HEK293 (cell line): ENCODE measurements around the gene CLRN1.

Source experiments
- CTCF ChIA-PET: fragments of 350-600 bp; formaldehyde crosslinking; extraction: SDS; loops from one replicate; lab custom pipeline; 2021; ENCODE audit warnings: antibody characterized with exemption; lab: Yijun Ruan, JAX
- POLR2A ChIA-PET: fragments of 300-600 bp; formaldehyde crosslinking; extraction: SDS; loops from one replicate; lab custom pipeline; 2020; ENCODE audit warnings: antibody characterized with exemption, inconsistent platforms; lab: Yijun Ruan, JAX
- H3K27ac ChIP-seq: fragments of 200-500 bp; sonication (Bioruptor generic); 2 replicates; pipeline ENCODE4 v1.5.1; 2014; ENCODE audit warnings: low read depth, low read length, control low read depth, inconsistent platforms; ENCODE audit errors: extremely low read depth
- H3K36me3 ChIP-seq, 2 experiments: fragments of 200-500 bp in 1 of 2; sonication (Bioruptor generic) in 1 of 2; 1 replicate in 1 of 2; 2 replicates in 1 of 2; pipeline ENCODE4 v1.5.1; 2014 to 2017; ENCODE audit warnings: inconsistent platforms in 2 of 2, low read length in 2 of 2; ENCODE audit not compliant: control insufficient read depth in 2 of 2, insufficient read depth in 1 of 2
- H3K4me1 ChIP-seq: fragments of 200-500 bp; sonication (Bioruptor generic); 2 replicates; pipeline ENCODE4 v1.5.1; 2014; ENCODE audit warnings: mild to moderate bottlenecking, low read length, inconsistent platforms; ENCODE audit not compliant: control insufficient read depth, insufficient read depth
- H3K4me3 ChIP-seq: 2 replicates; pipeline ENCODE4 v1.5.1; 2011; ENCODE audit warnings: low read depth, mild to moderate bottlenecking, control low read depth, low read length, moderate library complexity
- H3K9me3 ChIP-seq: fragments of 200-500 bp; sonication (Bioruptor generic); 2 replicates; pipeline ENCODE4 v1.5.1; 2014; ENCODE audit warnings: low read depth, low read length, inconsistent platforms; ENCODE audit not compliant: control insufficient read depth, insufficient read depth
- GFI1B ChIP-seq: fragments of 450-650 bp; formaldehyde crosslinking; IDR thresholded peaks from 2 replicates; pipeline ENCODE4 v1.5.1; 2016; ENCODE audit warnings: missing biosample characterization, missing genetic modification characterization
- GLI4 ChIP-seq: fragments of 450-650 bp; formaldehyde crosslinking; IDR thresholded peaks from 2 replicates; pipeline ENCODE4 v1.5.1; 2016; ENCODE audit warnings: missing biosample characterization, missing genetic modification characterization
- KLF9 ChIP-seq: fragments of 450-650 bp; formaldehyde crosslinking; IDR thresholded peaks from 2 replicates; pipeline ENCODE4 v1.5.1; 2016; ENCODE audit warnings: missing biosample characterization, missing genetic modification characterization, low read depth
- MEIS1 ChIP-seq: sonication (generic); formaldehyde crosslinking; IDR thresholded peaks from 2 replicates; pipeline ENCODE4 v1.8.1; 2022; ENCODE audit warnings: missing genetic modification reagents, mild to moderate bottlenecking, borderline replicate concordance
- OSR2 ChIP-seq: fragments of 450-650 bp; formaldehyde crosslinking; IDR thresholded peaks from 2 replicates; pipeline ENCODE4 v1.5.1; 2016; ENCODE audit warnings: missing biosample characterization, missing genetic modification characterization
- SETDB1 ChIP-seq: IDR thresholded peaks from one replicate; pipeline ENCODE4 v1.6.1; 2017; ENCODE audit warnings: mild to moderate bottlenecking, low read length, moderate library complexity, mixed read lengths; ENCODE audit not compliant: insufficient read length
- ZNF175 ChIP-seq: fragments of 450-650 bp; formaldehyde crosslinking; IDR thresholded peaks from 2 replicates; pipeline ENCODE4 v1.5.1; 2016; ENCODE audit warnings: missing biosample characterization, missing genetic modification characterization
- ZNF350 ChIP-seq: fragments of 450-650 bp; formaldehyde crosslinking; IDR thresholded peaks from 2 replicates; pipeline ENCODE4 v1.5.0; 2017; ENCODE audit warnings: missing biosample characterization, mild to moderate bottlenecking, missing genetic modification characterization
- ZNF416 ChIP-seq: fragments of 450-650 bp; formaldehyde crosslinking; IDR thresholded peaks from 2 replicates; pipeline ENCODE4 v1.5.1; 2016; ENCODE audit warnings: missing biosample characterization, missing genetic modification characterization
- ZNF621 ChIP-seq: fragments of 450-650 bp; formaldehyde crosslinking; IDR thresholded peaks from 2 replicates; pipeline ENCODE4 v1.5.1; 2017; ENCODE audit warnings: missing biosample characterization, missing genetic modification characterization
- ZNF623 ChIP-seq: fragments of 450-650 bp; formaldehyde crosslinking; IDR thresholded peaks from 2 replicates; pipeline ENCODE4 v1.5.1; 2016; ENCODE audit warnings: missing biosample characterization, missing genetic modification characterization
- ZNF654 ChIP-seq: fragments of 450-650 bp; formaldehyde crosslinking; IDR thresholded peaks from 2 replicates; pipeline ENCODE4 v1.5.1; 2016; ENCODE audit warnings: low read depth, missing biosample characterization, missing genetic modification characterization
- ZNF785 ChIP-seq: fragments of 450-650 bp; formaldehyde crosslinking; IDR thresholded peaks from 2 replicates; pipeline ENCODE4 v1.5.1; 2016; ENCODE audit warnings: missing biosample characterization, missing genetic modification characterization
- TF ChIP-seq, protein P1 (sequence below): fragments of 450-650 bp; formaldehyde crosslinking; IDR thresholded peaks from 2 replicates; pipeline ENCODE4 v1.5.1; 2017; ENCODE audit warnings: missing biosample characterization, missing genetic modification characterization
- TF ChIP-seq, protein P2 (sequence below): fragments of 450-650 bp; formaldehyde crosslinking; optimal IDR thresholded peaks from 2 replicates; pipeline ENCODE3; 2016; ENCODE audit warnings: missing biosample characterization, mild to moderate bottlenecking, missing genetic modification characterization
- TF ChIP-seq, protein P3 (sequence below): fragments of 450-650 bp; formaldehyde crosslinking; IDR thresholded peaks from 2 replicates; pipeline ENCODE4 v1.5.1; 2016; ENCODE audit warnings: missing biosample characterization, missing genetic modification characterization
- TF ChIP-seq, protein P4 (sequence below): fragments of 450-650 bp; formaldehyde crosslinking; IDR thresholded peaks from 2 replicates; pipeline ENCODE4 v1.5.1; 2016; ENCODE audit warnings: missing biosample characterization, missing genetic modification characterization

CLRN1 gene

DNA sequence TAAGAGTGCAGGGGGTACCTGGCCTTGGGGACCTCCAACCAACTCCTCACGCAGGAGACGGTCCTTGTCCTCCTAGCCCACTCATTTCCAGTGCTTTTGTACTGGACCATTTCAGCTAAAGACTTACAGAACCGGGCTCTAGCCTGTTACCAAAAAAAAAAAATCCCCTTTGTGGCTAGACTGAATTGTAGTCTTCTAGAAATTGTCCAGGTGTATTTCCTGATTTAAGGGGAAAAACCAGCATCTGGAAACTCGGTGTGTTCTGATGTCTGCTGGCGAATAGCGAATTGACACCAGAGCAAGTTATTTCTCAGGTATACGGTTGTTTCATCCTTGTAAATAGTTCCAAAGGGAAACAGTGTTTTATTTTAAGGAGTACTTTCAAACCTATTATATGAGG is 46.2 kb downstream of the CLRN1 start:
- Histone ChIP-seq H3K9me3 (no peaks in the 10 kb centered on the region), H3K4me1 (no peaks in the 10 kb centered on the region), H3K27ac (no peak overlapping the region), H3K36me3 (no peaks in the 10 kb centered on the region), H3K4me3 (no peak overlapping the region)
- CTCF ChIA-PET, result interaction anchor here (0.6 to 2.2 kb wide), 8 partner anchors 8 to 236 kb away, joined by 3 to 16 read pairs (median 4); partner anchors contain the start of gene MED12L
- TF ChIP-seq ZNF175 (tag by site-specific recombination), result no peak
- POLR2A ChIA-PET, result no interaction called here

DNA sequence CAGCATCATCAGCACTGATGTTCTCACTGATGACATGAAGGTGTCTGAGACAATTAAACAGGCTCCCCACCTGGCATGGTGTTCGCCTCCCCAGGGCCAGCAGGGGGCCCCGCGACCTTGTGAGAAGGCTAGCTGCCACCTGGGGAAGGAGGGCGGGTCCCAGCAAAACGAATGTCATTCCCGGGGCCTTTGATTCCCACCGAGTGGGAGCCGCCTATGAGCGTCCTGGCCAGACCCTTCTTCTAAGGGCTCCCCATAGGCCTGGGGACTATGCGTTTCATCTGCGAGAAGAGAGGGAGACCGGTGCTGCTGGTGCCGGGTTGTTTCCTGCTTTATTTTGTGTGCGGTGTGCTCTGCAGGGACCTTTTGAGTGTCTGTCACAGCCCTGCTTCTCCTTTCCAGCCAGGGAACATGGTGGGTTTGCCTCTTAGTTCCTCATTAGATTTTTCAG is 46.8 kb downstream of the CLRN1 start:
- POLR2A ChIA-PET, result no interaction called here

DNA sequence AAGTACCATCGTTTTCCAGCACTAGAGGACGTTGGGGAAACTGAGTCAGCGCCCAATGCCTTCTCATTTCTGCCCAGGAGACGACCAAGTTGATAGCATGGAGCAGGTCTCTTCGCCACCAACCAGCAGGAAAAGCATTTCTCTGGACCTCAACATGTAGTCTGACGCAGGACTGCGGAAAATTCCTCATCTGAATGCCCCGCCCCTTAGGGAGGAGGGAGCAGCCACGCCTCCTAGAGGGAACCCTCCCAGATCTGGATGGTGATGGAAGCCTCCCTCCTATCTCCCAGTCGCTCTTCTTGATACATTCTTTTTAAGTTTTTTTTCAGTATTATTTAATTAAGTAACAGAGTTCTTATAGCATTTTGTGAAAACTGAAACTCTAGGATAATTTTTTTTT is 49.9 kb downstream of the CLRN1 start:
- Histone ChIP-seq H3K36me3 (no peaks in the 10 kb centered on the region), H3K4me1 (no peaks in the 10 kb centered on the region), H3K4me3 (no peak overlapping the region), H3K27ac (no peak overlapping the region), H3K9me3 (no peaks in the 10 kb centered on the region)
- ChIA-PET POLR2A (no interaction called here), CTCF (no interaction called here)
- TF ChIP-seq ZNF621 (tag by site-specific recombination), result no peak
- no peak for TF ChIP-seq OSR2 (tag by site-specific recombination)
- TF ChIP-seq SETDB1, result no peak
- TF ChIP-seq, protein P1, sequence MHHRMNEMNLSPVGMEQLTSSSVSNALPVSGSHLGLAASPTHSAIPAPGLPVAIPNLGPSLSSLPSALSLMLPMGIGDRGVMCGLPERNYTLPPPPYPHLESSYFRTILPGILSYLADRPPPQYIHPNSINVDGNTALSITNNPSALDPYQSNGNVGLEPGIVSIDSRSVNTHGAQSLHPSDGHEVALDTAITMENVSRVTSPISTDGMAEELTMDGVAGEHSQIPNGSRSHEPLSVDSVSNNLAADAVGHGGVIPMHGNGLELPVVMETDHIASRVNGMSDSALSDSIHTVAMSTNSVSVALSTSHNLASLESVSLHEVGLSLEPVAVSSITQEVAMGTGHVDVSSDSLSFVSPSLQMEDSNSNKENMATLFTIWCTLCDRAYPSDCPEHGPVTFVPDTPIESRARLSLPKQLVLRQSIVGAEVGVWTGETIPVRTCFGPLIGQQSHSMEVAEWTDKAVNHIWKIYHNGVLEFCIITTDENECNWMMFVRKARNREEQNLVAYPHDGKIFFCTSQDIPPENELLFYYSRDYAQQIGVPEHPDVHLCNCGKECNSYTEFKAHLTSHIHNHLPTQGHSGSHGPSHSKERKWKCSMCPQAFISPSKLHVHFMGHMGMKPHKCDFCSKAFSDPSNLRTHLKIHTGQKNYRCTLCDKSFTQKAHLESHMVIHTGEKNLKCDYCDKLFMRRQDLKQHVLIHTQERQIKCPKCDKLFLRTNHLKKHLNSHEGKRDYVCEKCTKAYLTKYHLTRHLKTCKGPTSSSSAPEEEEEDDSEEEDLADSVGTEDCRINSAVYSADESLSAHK (tag by site-specific recombination), result no peak
- TF ChIP-seq, protein P2, sequence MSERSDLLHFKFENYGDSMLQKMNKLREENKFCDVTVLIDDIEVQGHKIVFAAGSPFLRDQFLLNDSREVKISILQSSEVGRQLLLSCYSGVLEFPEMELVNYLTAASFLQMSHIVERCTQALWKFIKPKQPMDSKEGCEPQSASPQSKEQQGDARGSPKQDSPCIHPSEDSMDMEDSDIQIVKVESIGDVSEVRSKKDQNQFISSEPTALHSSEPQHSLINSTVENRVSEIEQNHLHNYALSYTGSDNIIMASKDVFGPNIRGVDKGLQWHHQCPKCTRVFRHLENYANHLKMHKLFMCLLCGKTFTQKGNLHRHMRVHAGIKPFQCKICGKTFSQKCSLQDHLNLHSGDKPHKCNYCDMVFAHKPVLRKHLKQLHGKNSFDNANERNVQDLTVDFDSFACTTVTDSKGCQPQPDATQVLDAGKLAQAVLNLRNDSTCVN (tag by site-specific recombination), result no peak
- TF ChIP-seq MEIS1 (CRISPR knock-in tag), result no peak
- TF ChIP-seq GFI1B, result no peak

More for the DNA sequence above, 46.8 kb downstream of the CLRN1 start:
- H3K4me3 ChIP-seq, result no peak overlapping the region
- no peaks in the 10 kb centered on the region for H3K4me1 ChIP-seq
- no peak overlapping the region for H3K27ac ChIP-seq
- no peaks in the 10 kb centered on the region for H3K9me3 ChIP-seq
- TF ChIP-seq GLI4, result no peak
- TF ChIP-seq KLF9, result 0 out of 2 replicates have a peak, but pooled peaks have one; percentile 17
- no peak for TF ChIP-seq ZNF623 (tag by site-specific recombination)
- TF ChIP-seq ZNF654 (tag by site-specific recombination), result peak; percentile 62
- TF ChIP-seq, protein P3, sequence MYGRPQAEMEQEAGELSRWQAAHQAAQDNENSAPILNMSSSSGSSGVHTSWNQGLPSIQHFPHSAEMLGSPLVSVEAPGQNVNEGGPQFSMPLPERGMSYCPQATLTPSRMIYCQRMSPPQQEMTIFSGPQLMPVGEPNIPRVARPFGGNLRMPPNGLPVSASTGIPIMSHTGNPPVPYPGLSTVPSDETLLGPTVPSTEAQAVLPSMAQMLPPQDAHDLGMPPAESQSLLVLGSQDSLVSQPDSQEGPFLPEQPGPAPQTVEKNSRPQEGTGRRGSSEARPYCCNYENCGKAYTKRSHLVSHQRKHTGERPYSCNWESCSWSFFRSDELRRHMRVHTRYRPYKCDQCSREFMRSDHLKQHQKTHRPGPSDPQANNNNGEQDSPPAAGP (tag by site-specific recombination), result no peak
- no peak for TF ChIP-seq ZNF350 (tag by site-specific recombination)
- TF ChIP-seq ZNF416, result no peak
- TF ChIP-seq ZNF785 (tag by site-specific recombination), result no peak
- TF ChIP-seq, protein P4, sequence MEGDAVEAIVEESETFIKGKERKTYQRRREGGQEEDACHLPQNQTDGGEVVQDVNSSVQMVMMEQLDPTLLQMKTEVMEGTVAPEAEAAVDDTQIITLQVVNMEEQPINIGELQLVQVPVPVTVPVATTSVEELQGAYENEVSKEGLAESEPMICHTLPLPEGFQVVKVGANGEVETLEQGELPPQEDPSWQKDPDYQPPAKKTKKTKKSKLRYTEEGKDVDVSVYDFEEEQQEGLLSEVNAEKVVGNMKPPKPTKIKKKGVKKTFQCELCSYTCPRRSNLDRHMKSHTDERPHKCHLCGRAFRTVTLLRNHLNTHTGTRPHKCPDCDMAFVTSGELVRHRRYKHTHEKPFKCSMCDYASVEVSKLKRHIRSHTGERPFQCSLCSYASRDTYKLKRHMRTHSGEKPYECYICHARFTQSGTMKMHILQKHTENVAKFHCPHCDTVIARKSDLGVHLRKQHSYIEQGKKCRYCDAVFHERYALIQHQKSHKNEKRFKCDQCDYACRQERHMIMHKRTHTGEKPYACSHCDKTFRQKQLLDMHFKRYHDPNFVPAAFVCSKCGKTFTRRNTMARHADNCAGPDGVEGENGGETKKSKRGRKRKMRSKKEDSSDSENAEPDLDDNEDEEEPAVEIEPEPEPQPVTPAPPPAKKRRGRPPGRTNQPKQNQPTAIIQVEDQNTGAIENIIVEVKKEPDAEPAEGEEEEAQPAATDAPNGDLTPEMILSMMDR, result peak; percentile 17; the same call in 1 of the 2 replicates
- H3K36me3 ChIP-seq, result no peaks in the 10 kb centered on the region
- CTCF ChIA-PET, result interaction anchor here (0.6 to 2.2 kb wide), 11 partner anchors 9 to 238 kb away, joined by 3 to 16 read pairs (median 4); partner anchors contain the start of gene MED12L
